Brain microvascular endothelial cell (primary cell): ENCODE measurements around the gene PTHLH.

Experiments used
- DNase-seq: peaks from one replicate; pipeline ENCODE4 v3.0.0-alpha.2; 2020
- H3K27ac ChIP-seq: fragments of 250-450 bp; sonication (Bioruptor Pico); 2 replicates; pipeline ENCODE4 v1.5.1; 2020; ENCODE audit warnings: mild to moderate bottlenecking, moderate library complexity
- H3K27me3 ChIP-seq: fragments of 250-450 bp; sonication (Bioruptor Pico); replicated peaks from 2 replicates; pipeline ENCODE4 v1.5.1; 2020; ENCODE audit warnings: mild to moderate bottlenecking
- H3K36me3 ChIP-seq: fragments of 250-450 bp; sonication (Bioruptor Pico); replicated peaks from 2 replicates; pipeline ENCODE4 v1.5.1; 2020; ENCODE audit warnings: mild to moderate bottlenecking
- H3K4me3 ChIP-seq: 2 replicates; pipeline ENCODE4 v1.5.1; 2011; ENCODE audit warnings: low read depth, mild to moderate bottlenecking, control low read depth, low read length, moderate library complexity
- in situ Hi-C: cut with HindIII; loops from 2 replicates; pipeline ENCODE4 v1.10.0; 2017; ENCODE audit warnings: low sequenced_read_pairs, low pct_ligation_motif_present
- TF ChIP-seq, protein P1 (sequence below): IDR thresholded peaks from 2 replicates; pipeline ENCODE4 v1.5.1; 2011; ENCODE audit warnings: low read depth, mild to moderate bottlenecking, moderate library complexity, low read length, control low read depth, inconsistent platforms; ENCODE audit errors: missing control alignments

Gene PTHLH

DNA sequence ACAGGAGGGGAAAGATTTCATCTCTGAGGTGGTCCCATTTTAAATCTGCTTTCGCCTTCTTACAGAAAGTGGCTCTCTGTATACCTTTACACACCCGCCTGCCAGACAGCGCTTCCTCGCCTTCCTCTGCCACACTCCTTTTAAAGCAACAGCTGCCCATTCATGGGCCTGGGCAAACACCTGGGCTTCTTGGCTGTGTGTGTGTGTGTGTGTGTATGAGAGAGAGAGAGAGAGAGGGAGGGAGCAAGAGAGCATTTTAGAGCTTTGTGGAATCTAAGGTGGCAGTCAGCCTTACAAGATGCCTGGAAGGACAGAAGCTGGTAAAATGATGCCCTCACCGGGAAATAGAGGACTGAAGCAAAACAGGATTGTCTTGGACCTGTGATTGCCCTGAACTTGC lies 20.0 kb downstream of the PTHLH start:
- no peak overlapping the region for H3K27ac ChIP-seq
- no peak overlapping the region for H3K4me3 ChIP-seq
- no peaks in the 10 kb centered on the region for H3K36me3 ChIP-seq
- in situ Hi-C loops = loop anchor here (25.0 kb wide), 1 partner anchor 210 kb away; no protein-coding TSS in a partner anchor
- DNase-seq = no peak
- TF ChIP-seq, protein P1, sequence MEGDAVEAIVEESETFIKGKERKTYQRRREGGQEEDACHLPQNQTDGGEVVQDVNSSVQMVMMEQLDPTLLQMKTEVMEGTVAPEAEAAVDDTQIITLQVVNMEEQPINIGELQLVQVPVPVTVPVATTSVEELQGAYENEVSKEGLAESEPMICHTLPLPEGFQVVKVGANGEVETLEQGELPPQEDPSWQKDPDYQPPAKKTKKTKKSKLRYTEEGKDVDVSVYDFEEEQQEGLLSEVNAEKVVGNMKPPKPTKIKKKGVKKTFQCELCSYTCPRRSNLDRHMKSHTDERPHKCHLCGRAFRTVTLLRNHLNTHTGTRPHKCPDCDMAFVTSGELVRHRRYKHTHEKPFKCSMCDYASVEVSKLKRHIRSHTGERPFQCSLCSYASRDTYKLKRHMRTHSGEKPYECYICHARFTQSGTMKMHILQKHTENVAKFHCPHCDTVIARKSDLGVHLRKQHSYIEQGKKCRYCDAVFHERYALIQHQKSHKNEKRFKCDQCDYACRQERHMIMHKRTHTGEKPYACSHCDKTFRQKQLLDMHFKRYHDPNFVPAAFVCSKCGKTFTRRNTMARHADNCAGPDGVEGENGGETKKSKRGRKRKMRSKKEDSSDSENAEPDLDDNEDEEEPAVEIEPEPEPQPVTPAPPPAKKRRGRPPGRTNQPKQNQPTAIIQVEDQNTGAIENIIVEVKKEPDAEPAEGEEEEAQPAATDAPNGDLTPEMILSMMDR = no peak
- H3K27me3 ChIP-seq = no peaks in the 10 kb centered on the region

DNA sequence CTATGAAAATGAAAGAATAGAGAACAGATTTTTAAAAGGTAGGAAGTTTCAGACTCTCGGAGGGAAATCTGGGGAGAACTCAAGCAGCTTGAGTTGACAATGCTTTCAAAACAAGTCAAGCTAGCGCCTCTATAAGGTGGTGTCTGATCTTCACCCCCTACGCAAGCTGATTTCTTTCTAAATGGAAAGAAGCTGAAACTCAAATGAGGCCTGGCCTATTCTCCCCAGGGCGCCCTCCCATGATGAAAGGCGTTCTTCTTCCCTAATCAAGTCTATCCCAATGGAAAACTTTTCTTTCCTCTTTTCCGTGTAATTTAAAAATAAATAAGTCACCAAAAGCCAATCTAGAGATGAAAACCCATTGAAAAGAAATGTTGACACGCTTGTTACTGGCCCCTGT lies 20.6 kb downstream of the PTHLH start:
- Histone ChIP-seq H3K27me3 (no peaks in the 10 kb centered on the region), H3K27ac (no peak overlapping the region), H3K4me3 (no peak overlapping the region), H3K36me3 (no peaks in the 10 kb centered on the region)
- in situ Hi-C loops = loop anchor here (25.0 kb wide), 1 partner anchor 210 kb away; no protein-coding TSS in a partner anchor
- TF ChIP-seq, protein P1 = no peak
- DNase-seq = no peak

DNA sequence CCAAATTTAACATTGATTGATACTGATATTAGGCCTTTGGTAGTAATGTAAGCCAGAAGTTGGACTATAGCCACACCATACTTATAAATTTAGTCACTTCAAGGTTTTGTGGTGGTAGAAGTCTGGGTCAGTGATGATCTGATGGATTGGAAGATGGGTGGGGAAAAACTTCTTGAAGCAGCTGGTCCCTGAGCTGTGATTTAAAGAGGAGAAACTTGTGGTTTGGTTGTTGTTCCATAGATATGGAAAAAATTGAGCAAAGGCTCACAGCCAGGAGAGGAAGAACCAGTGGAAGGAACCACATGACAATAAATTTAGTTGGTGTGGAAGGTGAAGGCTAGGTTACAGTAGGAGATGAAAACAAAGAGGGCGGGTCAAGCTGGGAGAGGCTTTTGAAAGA lies 26.1 kb downstream of the PTHLH start:
- TF ChIP-seq, protein P1 = no peak
- DNase-seq = no peak
- Histone ChIP-seq H3K27ac (no peak overlapping the region), H3K27me3 (no peaks in the 10 kb centered on the region), H3K4me3 (no peak overlapping the region), H3K36me3 (no peaks in the 10 kb centered on the region)
- in situ Hi-C loops = no loop called here

DNA sequence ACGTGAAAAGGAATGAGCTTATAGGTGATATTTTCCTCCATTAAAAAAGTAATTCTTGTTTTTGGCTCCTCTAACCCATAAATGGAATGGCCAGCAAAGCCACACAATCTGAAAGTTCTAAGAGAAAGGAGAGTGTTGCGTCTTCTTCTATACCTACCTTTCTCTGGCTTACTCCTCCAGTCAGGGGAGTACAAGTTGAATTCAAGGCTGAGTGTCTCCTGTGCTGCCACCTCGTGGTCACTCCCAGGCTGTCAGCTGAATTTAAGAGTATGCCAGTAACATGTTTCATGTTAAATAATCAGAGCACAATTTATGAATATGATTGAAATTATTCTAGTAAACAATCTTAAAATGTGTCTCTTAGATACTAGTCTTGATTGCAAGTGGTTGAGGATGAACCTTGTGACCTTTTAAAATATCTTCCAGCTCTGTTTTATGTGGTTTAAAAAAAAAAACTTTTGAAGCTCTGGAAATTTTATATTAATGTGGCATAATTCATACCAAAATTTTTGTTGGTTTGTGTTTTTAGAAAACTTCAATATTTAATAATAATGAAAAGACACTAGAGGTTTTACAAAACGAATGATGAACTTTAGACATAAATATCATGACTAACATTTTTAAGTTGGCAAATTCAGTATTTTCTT lies 31.7 kb downstream of the PTHLH start:
- in situ Hi-C loops = no loop called here
- Histone ChIP-seq H3K36me3 (no peaks in the 10 kb centered on the region), H3K27ac (no peak overlapping the region), H3K27me3 (no peaks in the 10 kb centered on the region), H3K4me3 (no peak overlapping the region)
- peak; percentile 87 for DNase-seq
- TF ChIP-seq, protein P1 = peak; percentile 88

DNA sequence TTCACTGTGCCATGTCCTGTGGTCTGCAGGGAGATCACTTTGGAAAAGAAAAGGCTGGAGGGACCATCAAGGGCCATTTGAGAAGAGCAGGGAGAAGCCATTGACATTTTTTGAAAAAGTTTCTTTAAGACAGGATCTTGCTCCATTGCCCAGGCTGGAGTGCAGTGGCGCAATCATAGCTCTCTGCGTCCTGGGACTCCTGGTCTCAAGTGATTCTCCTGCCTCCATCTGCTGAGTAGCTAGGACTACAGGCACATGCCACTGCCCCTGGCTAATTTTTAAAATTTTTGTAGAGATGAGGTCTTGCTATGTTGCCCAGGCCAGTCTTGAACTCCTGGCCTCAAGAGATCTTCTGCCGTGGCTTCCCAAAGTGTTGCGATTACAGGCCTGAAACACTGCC lies 32.3 kb downstream of the PTHLH start:
- TF ChIP-seq, protein P1 = no peak
- in situ Hi-C loops = no loop called here

DNA sequence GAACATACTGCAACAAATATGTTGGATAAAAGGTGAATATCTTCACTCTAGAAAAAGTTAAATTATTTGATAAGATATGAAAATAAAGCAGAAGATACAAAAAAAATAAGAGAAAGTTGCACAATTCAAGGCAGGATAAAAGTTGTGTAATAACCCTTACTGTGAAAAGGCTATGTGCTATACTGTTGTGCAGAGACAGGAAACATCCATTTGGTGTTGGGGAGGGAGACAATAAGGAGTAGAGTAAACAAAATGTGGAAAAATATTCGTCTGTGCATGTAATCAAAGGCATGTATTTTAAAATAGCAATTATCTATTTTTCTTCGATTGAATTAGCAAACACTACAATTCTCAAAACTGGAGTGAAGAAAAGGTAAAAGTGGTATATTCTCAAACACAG lies 34.8 kb downstream of the PTHLH start:
- DNase-seq = no peak
- Histone ChIP-seq H3K4me3 (no peak overlapping the region), H3K27me3 (no peaks in the 10 kb centered on the region), H3K27ac (no peak overlapping the region), H3K36me3 (no peaks in the 10 kb centered on the region)
- TF ChIP-seq, protein P1 = no peak
- in situ Hi-C loops = no loop called here

More for the DNA sequence above, 32.3 kb downstream of the PTHLH start:
- DNase-seq = no peak
- Histone ChIP-seq H3K36me3 (no peaks in the 10 kb centered on the region), H3K4me3 (no peak overlapping the region), H3K27ac (no peak overlapping the region), H3K27me3 (no peaks in the 10 kb centered on the region)
